ENCODE data around the gene DGKB. TPM values are rescaled to one million over a fixed set of nuclear protein-coding genes. Genes with fewer than 3 reads are reported as not detected.

Gene DGKB
- total RNA-seq, 1 experiment from 2014 or later, result not detected

GRCh38 chr7:14850039-14850438 is 52.5 kb downstream of the DGKB start:
- Histone ChIP-seq H3K27me3 (replicated peaks; ENCODE audit: insufficient read depth, low read depth, low read length, poor library complexity) (no peaks in the 10 kb centered on the region), H3K36me3 (ENCODE audit: insufficient read depth, low read length, poor library complexity, severe bottlenecking) (no peaks in the 10 kb centered on the region), H3K27ac (ENCODE audit: low read depth, low read length, poor library complexity, severe bottlenecking) (no peak overlapping the region), H3K4me3 (ENCODE audit: low read depth, low read length, poor library complexity, severe bottlenecking) (no peak overlapping the region), H3K4me1 (ENCODE audit: insufficient read depth, low read length, poor library complexity, severe bottlenecking) (peaks cover 35% of the 10 kb centered on the region), H3K9me3 (ENCODE audit: low read depth, low read length, poor library complexity, severe bottlenecking) (no peaks in the 10 kb centered on the region)
- peak; percentile 60 for DNase-seq (ENCODE audit: low spot score)
- TF ChIP-seq CTCF (conservative IDR thresholded peaks at IDR 0.05; ENCODE audit: low read depth, low read length) (no peak), EZH2 (IDR thresholded peaks at IDR 0.05; ENCODE audit: borderline replicate concordance, low read depth, low read length, poor library complexity, severe bottlenecking) (no peak)
- POLR2A ChIA-PET (ENCODE audit: low non-redundant PET), result no interaction called here
- no TSS peak for BruUV-seq (replicated peaks)
- CTCF ChIA-PET, result no interaction called here
- intact Hi-C loops (cut with micrococcal nuclease; ENCODE audit: unreplicated experiment), result no loop called here

GRCh38 chr7:14846405-14846804 is 56.1 kb downstream of the DGKB start:
- TF ChIP-seq CTCF (conservative IDR thresholded peaks at IDR 0.05; ENCODE audit: low read depth, low read length) (no peak), EZH2 (IDR thresholded peaks at IDR 0.05; ENCODE audit: borderline replicate concordance, low read depth, low read length, poor library complexity, severe bottlenecking) (no peak)
- CTCF ChIA-PET, result no interaction called here
- H3K4me3 ChIP-seq (ENCODE audit: low read depth, low read length, poor library complexity, severe bottlenecking), result no peak overlapping the region
- peak overlapping the region; percentile 73 for H3K27ac ChIP-seq (ENCODE audit: low read depth, low read length, poor library complexity, severe bottlenecking)
- intact Hi-C loops (cut with micrococcal nuclease; ENCODE audit: unreplicated experiment), result no loop called here
- no peaks in the 10 kb centered on the region for H3K27me3 ChIP-seq (replicated peaks; ENCODE audit: insufficient read depth, low read depth, low read length, poor library complexity)
- DNase-seq (ENCODE audit: low spot score), result peak; percentile 90
- peaks cover 32% of the 10 kb centered on the region for H3K4me1 ChIP-seq (ENCODE audit: insufficient read depth, low read length, poor library complexity, severe bottlenecking)
- H3K9me3 ChIP-seq (ENCODE audit: low read depth, low read length, poor library complexity, severe bottlenecking), result no peaks in the 10 kb centered on the region
- no TSS peak for BruUV-seq (replicated peaks)
- no peaks in the 10 kb centered on the region for H3K36me3 ChIP-seq (ENCODE audit: insufficient read depth, low read length, poor library complexity, severe bottlenecking)
- POLR2A ChIA-PET (ENCODE audit: low non-redundant PET), result no interaction called here

GRCh38 chr7:14843755-14844154 is 58.8 kb downstream of the DGKB start:
- CTCF ChIA-PET, result no interaction called here
- H3K27ac ChIP-seq (ENCODE audit: low read depth, low read length, poor library complexity, severe bottlenecking), result no peak overlapping the region
- DNase-seq (ENCODE audit: low spot score), result no peak
- peaks cover 21% of the 10 kb centered on the region for H3K4me1 ChIP-seq (ENCODE audit: insufficient read depth, low read length, poor library complexity, severe bottlenecking)
- H3K9me3 ChIP-seq (ENCODE audit: low read depth, low read length, poor library complexity, severe bottlenecking), result no peaks in the 10 kb centered on the region
- POLR2A ChIA-PET (ENCODE audit: low non-redundant PET), result no interaction called here
- no peaks in the 10 kb centered on the region for H3K36me3 ChIP-seq (ENCODE audit: insufficient read depth, low read length, poor library complexity, severe bottlenecking)
- no TSS peak for BruUV-seq (replicated peaks)
- intact Hi-C loops (cut with micrococcal nuclease; ENCODE audit: unreplicated experiment), result no loop called here
- TF ChIP-seq CTCF (conservative IDR thresholded peaks at IDR 0.05; ENCODE audit: low read depth, low read length) (no peak), EZH2 (IDR thresholded peaks at IDR 0.05; ENCODE audit: borderline replicate concordance, low read depth, low read length, poor library complexity, severe bottlenecking) (no peak)
- no peaks in the 10 kb centered on the region for H3K27me3 ChIP-seq (replicated peaks; ENCODE audit: insufficient read depth, low read depth, low read length, poor library complexity)
- H3K4me3 ChIP-seq (ENCODE audit: low read depth, low read length, poor library complexity, severe bottlenecking), result no peak overlapping the region
